Measurements from ENCODE around the gene SPTBN1.

The SPTBN1 gene

DNA sequence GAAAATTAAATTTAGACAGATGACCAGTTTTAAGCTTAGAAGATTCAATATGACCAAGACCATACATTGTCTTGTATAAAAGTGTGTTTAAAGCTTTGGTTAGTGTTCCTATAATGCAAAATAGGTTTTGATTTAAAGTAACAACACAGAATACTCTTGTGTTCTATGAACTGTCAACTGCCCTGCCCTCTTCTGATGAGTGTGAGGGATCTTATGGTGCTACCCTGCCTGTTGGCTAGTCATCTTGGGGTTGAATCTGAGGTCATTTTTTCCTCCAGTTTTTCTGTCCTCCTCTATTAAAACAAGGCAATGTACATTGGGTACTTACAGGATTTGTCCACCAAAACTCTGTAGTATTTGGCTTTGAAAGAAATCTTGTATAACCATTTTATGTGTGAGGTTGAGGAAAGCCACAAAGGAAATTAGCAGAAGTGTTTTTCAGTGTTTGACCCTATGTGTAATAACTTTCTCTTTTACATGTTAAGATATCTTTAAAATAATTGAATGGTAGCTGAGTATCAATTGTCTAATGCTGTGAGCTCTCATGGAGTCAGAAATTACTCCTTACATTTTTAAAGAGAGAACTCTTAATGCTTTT, 129.1 kb downstream of the SPTBN1 start:
- TF ChIP-seq CTCF (IDR thresholded peaks at IDR 0.05; ENCODE audit: extremely low read depth, insufficient read depth, missing control alignments), result no peak
- DNase-seq (ENCODE audit: low spot score), result no peak
- in situ Hi-C loops (cut with MboI; ENCODE audit: low pct_unique_long_range_greater_than_20kb, low sequenced_read_pairs, unreplicated experiment), result no loop called here

- DNase-seq (ENCODE audit: low spot score), result no peak
- in situ Hi-C loops (cut with MboI; ENCODE audit: low pct_unique_long_range_greater_than_20kb, low sequenced_read_pairs, unreplicated experiment), result no loop called here
- TF ChIP-seq CTCF (IDR thresholded peaks at IDR 0.05; ENCODE audit: extremely low read depth, insufficient read depth, missing control alignments), result no peak
These were observed 129.9 kb downstream of the SPTBN1 start for GRCh38 chr2:54586062-54586461.

DNA sequence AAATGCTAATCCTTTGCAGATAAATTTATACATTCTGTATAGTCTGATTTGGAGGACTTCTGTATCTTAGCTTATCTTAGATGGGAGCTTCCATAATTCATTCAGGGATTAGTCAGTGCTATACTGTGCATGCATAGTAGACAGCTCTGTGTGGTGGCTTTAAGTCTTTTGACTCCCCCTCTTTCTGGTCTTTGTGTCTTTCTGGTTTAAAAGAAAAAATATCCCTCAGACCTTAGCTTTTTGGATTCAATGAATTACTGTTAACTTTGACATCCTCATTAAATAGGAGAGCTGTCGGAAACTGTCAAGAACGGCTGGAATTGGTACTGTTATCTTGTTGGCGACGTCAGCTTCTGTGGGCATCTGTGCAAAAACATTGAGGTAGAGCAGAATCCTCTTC, 130.4 kb downstream of the SPTBN1 start:
- DNase-seq (ENCODE audit: low spot score), result no peak
- TF ChIP-seq CTCF (IDR thresholded peaks at IDR 0.05; ENCODE audit: extremely low read depth, insufficient read depth, missing control alignments), result no peak
- in situ Hi-C loops (cut with MboI; ENCODE audit: low pct_unique_long_range_greater_than_20kb, low sequenced_read_pairs, unreplicated experiment), result no loop called here

DNA sequence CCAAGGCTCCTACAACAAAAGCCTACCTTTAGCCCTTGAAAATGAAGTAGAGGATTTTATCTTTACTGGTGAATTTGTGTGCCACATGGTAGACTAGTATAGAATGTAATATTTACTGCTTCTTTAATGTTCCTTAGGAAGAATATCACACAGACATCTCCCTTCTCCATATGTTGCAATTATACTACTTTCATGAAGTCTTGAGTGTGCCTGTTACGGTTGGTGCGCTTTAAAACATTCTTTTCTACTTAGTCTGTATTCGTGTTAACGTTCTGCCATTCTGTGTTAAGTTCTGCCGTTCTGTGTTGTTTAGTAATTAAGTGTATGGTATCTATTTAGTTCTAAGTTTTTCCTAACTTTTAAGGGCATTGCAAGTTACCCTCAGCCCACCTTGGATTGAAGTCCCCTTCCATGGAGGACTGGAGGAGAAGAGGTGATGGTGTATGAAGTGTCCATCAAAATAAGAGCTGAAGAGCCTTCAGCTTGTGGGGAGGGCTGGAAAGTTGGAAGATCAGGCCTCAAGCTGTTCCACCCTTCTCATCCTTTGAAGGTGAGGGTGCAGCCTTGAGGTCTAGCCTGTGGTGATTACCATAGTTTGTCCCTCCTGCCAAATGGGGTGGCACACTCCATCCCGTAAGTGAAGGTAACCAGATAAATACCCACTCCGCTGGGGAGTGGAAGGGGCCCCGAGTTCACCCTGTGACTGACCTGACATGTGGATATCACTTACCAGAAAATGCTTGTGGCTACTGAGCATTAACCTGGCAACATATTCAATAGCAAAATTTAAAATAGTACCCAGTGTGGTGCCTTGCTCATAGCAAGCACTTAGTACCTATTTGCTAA, 131.3 kb downstream of the SPTBN1 start:
- DNase-seq (ENCODE audit: low spot score), result no peak
- no peak for TF ChIP-seq CTCF (IDR thresholded peaks at IDR 0.05; ENCODE audit: extremely low read depth, insufficient read depth, missing control alignments)
- in situ Hi-C loops (cut with MboI; ENCODE audit: low pct_unique_long_range_greater_than_20kb, low sequenced_read_pairs, unreplicated experiment), result no loop called here

DNA sequence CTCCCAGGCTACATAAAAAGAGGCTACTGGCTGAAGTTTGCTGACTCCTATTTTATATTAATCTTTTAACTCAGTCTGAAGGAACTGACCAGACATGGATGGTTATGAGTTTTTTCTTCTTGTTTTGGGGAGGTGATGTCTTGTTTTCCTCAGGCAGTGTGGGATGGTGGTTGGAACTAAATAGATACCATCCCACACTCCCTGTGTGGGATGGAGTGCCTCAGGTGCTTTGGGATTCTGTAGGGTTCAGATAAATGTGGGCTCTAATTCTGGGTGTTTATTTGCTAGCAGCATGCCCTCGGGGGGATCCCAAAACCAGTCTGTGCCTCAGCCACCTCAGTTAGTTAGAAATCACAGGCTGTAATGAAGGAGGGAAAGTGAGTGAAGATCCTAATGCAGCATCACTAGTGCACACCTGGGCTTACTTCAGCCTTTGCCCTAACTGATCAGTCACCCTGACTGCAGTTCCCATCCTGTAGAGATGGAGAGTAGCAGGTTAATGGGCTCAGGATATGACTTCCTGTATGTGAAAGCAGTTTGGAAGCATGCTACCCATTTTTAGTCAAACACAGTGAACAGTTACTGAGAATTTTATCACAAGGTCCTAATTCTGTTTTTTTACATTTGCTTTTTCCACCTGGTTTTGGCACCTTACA, 132.2 kb downstream of the SPTBN1 start:
- in situ Hi-C loops (cut with MboI; ENCODE audit: low pct_unique_long_range_greater_than_20kb, low sequenced_read_pairs, unreplicated experiment), result no loop called here
- no peak for TF ChIP-seq CTCF (IDR thresholded peaks at IDR 0.05; ENCODE audit: extremely low read depth, insufficient read depth, missing control alignments)
- no peak for DNase-seq (ENCODE audit: low spot score)

DNA sequence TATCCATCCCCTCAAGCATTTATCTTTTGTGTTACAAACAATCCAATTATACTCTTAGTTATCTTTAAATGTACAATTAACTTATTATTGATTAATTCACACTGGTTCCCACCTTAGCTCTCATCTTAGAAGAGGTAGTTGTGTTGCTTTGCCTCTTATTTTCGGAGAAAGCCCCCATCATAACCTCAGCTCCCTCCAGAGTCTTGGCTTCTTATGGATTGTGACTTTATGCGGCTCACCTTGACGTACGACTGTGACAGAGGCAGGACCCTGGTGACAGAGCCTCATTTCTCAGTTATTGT, 132.9 kb downstream of the SPTBN1 start:
- in situ Hi-C loops (cut with MboI; ENCODE audit: low pct_unique_long_range_greater_than_20kb, low sequenced_read_pairs, unreplicated experiment), result no loop called here
- DNase-seq (ENCODE audit: low spot score), result no peak
- TF ChIP-seq CTCF (IDR thresholded peaks at IDR 0.05; ENCODE audit: extremely low read depth, insufficient read depth, missing control alignments), result no peak

Data from GM13977 (cell line).